ENCODE data around the gene FLOT1. TPM values are rescaled to one million over a fixed set of nuclear protein-coding genes. Genes with fewer than 3 reads are reported as not detected.

FLOT1 gene
- total and polyA plus RNA-seq, 2 donors (not counting 3 experiments of a cell fraction or from before 2014, with no cell fraction given), result 141 to 154 TPM

GRCh38 chr6:30678964-30679726, 63.3 kb downstream of the FLOT1 start:
- dilution Hi-C loops (cut with MboI; ENCODE audit: extremely low pct_ligation_motif_present, low sequenced_read_pairs), result no loop called here
- no peaks in the 10 kb centered on the region for H3K9me1 ChIP-seq (replicated peaks; ENCODE audit: control insufficient read depth, extremely low read depth, insufficient read depth, low read length)
- peak overlapping the region; percentile 2 for H3K27ac ChIP-seq (ENCODE audit: insufficient read depth, low read depth, low read length)
- H3K9ac ChIP-seq (replicated peaks; ENCODE audit: extremely low read depth, insufficient read depth, low read length), result peak overlapping the region; percentile 19
- DNase-seq (ENCODE audit: low read depth, low spot score), result peak; percentile 85
- ChIA-PET CTCF (interaction anchor here (0.6 to 6.6 kb wide), 43 partner anchors 9 to 450 kb away, joined by 3 to 296 read pairs (median 5); partner anchors contain the start of genes DDR1, MDC1, NRM and TUBB), POLR2A (interaction anchor here (0.6 to 3.7 kb wide), 5 partner anchors 9 to 52 kb away, joined by 3 to 34 read pairs (median 8); no protein-coding TSS in a partner anchor)
- no peaks in the 10 kb centered on the region for H3K27me3 ChIP-seq (ENCODE audit: control insufficient read depth in 2 of 2, insufficient read depth in 2 of 2, low read length in 2 of 2)
- TF ChIP-seq POLR2A (IDR thresholded peaks at IDR 0.05; ENCODE audit: low read depth, low read length), result no peak
- peak; percentile 48 for TF ChIP-seq POLR2AphosphoS5 (IDR thresholded peaks at IDR 0.05; ENCODE audit: insufficient read depth, low read depth, low read length)
- TF ChIP-seq CTCF (IDR thresholded peaks at IDR 0.05; ENCODE audit: extremely low read depth in 1 of 2, insufficient read depth in 1 of 2, low read depth in 1 of 2, low read length in 2 of 2), result peak; percentile 95 to 96
- no peak for TF ChIP-seq EZH2 (IDR thresholded peaks at IDR 0.05; ENCODE audit: borderline replicate concordance, low read depth, low read length, severe bottlenecking)
- H3K4me3 ChIP-seq (replicated peaks in 1 of 3; ENCODE audit: insufficient read depth in 1 of 3, low read depth in 1 of 3, low read length in 3 of 3), result peak overlapping the region in 2 of 3 experiments; percentile 8 to 27
- H2AFZ ChIP-seq (ENCODE audit: low read depth, low read length), result no peak overlapping the region
- intact Hi-C loops (cut with micrococcal nuclease), result loop anchor here (1.0 to 2.0 kb wide), 4 partner anchors 8 to 198 kb away; no protein-coding TSS in a partner anchor
- FAIRE-seq, result peak; percentile 93
- H3K4me2 ChIP-seq (ENCODE audit: insufficient read depth, low read length), result peak overlapping the region; percentile 85
- no peaks in the 10 kb centered on the region for H3K9me3 ChIP-seq (replicated peaks; ENCODE audit: control insufficient read depth, insufficient read depth, low read length)
- BruUV-seq (replicated peaks), result no TSS peak
- H3K36me3 ChIP-seq (ENCODE audit: control insufficient read depth in 2 of 2, extremely low read depth in 1 of 2, insufficient read depth in 2 of 2, low read length in 2 of 2), result peaks cover 13 to 19% of the 10 kb centered on the region in 2 experiments
- peaks cover 31% of the 10 kb centered on the region for H3K4me1 ChIP-seq (ENCODE audit: control insufficient read depth, extremely low read depth, insufficient read depth, low read length)
- H4K20me1 ChIP-seq (replicated peaks; ENCODE audit: control insufficient read depth, extremely low read depth, insufficient read depth, low read length), result no peaks in the 10 kb centered on the region
- H3K79me2 ChIP-seq (ENCODE audit: control insufficient read depth, insufficient read depth, low read length), result peaks cover 63% of the 10 kb centered on the region

Small RNA genes within 50 kb of the gene (small RNA-seq; reads per million reads assigned to genes)
- not detected for gene RF00019 (ENCODE audit: insufficient read depth, insufficient read length, low read depth, low replicate concordance)
- gene RN7SL353P (ENCODE audit: insufficient read depth, insufficient read length, low read depth, low replicate concordance), result not detected

Other genes with a start within 250 kb of the FLOT1 start
- 87.3 and 103 TPM in 2 replicates for gene GNL1, start 186.2 kb downstream of the FLOT1 start, total RNA-seq
- gene GNL1, start 186.2 kb downstream of the FLOT1 start, polyA plus RNA-seq, result 58.4 and 63.1 TPM in 2 replicates
- 10.6 and 12.0 TPM in 2 replicates for gene PRR3, start 185.4 kb downstream of the FLOT1 start, total RNA-seq
- 22.3 and 23.3 TPM in 2 replicates for gene PRR3, start 185.4 kb downstream of the FLOT1 start, polyA plus RNA-seq
- gene ABCF1, start 171.2 kb downstream of the FLOT1 start, total RNA-seq, result 55.8 and 60.3 TPM in 2 replicates
- 29.0 and 34.0 TPM in 2 replicates for gene ABCF1, start 171.2 kb downstream of the FLOT1 start, polyA plus RNA-seq
- 75.1 and 88.3 TPM in 2 replicates for gene PPP1R10, start 125.4 kb downstream of the FLOT1 start, total RNA-seq
- 19.2 and 20.3 TPM in 2 replicates for gene PPP1R10, start 125.4 kb downstream of the FLOT1 start, polyA plus RNA-seq
- gene MRPS18B, start 124.8 kb downstream of the FLOT1 start, total RNA-seq, result 32.6 and 33.7 TPM in 2 replicates
- 47.3 and 49.1 TPM in 2 replicates for gene MRPS18B, start 124.8 kb downstream of the FLOT1 start, polyA plus RNA-seq
- 18.4 and 20.2 TPM in 2 replicates for gene ATAT1, start 115.8 kb downstream of the FLOT1 start, total RNA-seq
- 17.4 and 19.4 TPM in 2 replicates for gene ATAT1, start 115.8 kb downstream of the FLOT1 start, polyA plus RNA-seq
- 18.5 and 21.0 TPM in 2 replicates for gene C6orf136, start 95.6 kb downstream of the FLOT1 start, total RNA-seq
- gene C6orf136, start 95.6 kb downstream of the FLOT1 start, polyA plus RNA-seq, result 19.1 and 20.2 TPM in 2 replicates
- 36.3 and 38.2 TPM in 2 replicates for gene DHX16, start 69.7 kb downstream of the FLOT1 start, total RNA-seq
- 62.3 and 66.5 TPM in 2 replicates for gene DHX16, start 69.7 kb downstream of the FLOT1 start, polyA plus RNA-seq
- 129 and 136 TPM in 2 replicates for gene PPP1R18, start 56.0 kb downstream of the FLOT1 start, total RNA-seq
- 167 and 173 TPM in 2 replicates for gene PPP1R18, start 56.0 kb downstream of the FLOT1 start, polyA plus RNA-seq
- gene NRM, start 51.7 kb downstream of the FLOT1 start, total RNA-seq, result 28.5 and 32.2 TPM in 2 replicates
- gene NRM, start 51.7 kb downstream of the FLOT1 start, polyA plus RNA-seq, result 33.8 and 36.7 TPM in 2 replicates
- gene MDC1, start 25.4 kb downstream of the FLOT1 start, total RNA-seq, result 42.3 and 43.6 TPM in 2 replicates
- gene MDC1, start 25.4 kb downstream of the FLOT1 start, polyA plus RNA-seq, result 15.6 and 16.8 TPM in 2 replicates
- gene TUBB, start 22.3 kb downstream of the FLOT1 start, total RNA-seq, result 1,243 and 1,276 TPM in 2 replicates
- gene TUBB, start 22.3 kb downstream of the FLOT1 start, polyA plus RNA-seq, result 1,408 and 1,437 TPM in 2 replicates
- 163 and 170 TPM in 2 replicates for gene IER3, start 1.9 kb upstream of the FLOT1 start, total RNA-seq
- gene IER3, start 1.9 kb upstream of the FLOT1 start, polyA plus RNA-seq, result 344 and 468 TPM in 2 replicates
- gene DDR1, start 141.8 kb upstream of the FLOT1 start, total RNA-seq, result 17.7 and 22.9 TPM in 2 replicates
- gene DDR1, start 141.8 kb upstream of the FLOT1 start, polyA plus RNA-seq, result 8.8 and 10.6 TPM in 2 replicates
- gene GTF2H4, start 165.5 kb upstream of the FLOT1 start, total RNA-seq, result 51.0 and 52.6 TPM in 2 replicates
- 40.5 and 40.8 TPM in 2 replicates for gene GTF2H4, start 165.5 kb upstream of the FLOT1 start, polyA plus RNA-seq
- gene VARS2, start 171.6 kb upstream of the FLOT1 start, total RNA-seq, result 32.5 and 34.3 TPM in 2 replicates
- 17.8 TPM in 2 replicates for gene VARS2, start 171.6 kb upstream of the FLOT1 start, polyA plus RNA-seq
- gene SFTA2, start 189.5 kb upstream of the FLOT1 start, total RNA-seq, result not detected in 2 replicates
- not detected in 2 replicates for gene SFTA2, start 189.5 kb upstream of the FLOT1 start, polyA plus RNA-seq
- not detected in 2 replicates for gene MUCL3, start 198.3 kb upstream of the FLOT1 start, total RNA-seq
- gene MUCL3, start 198.3 kb upstream of the FLOT1 start, polyA plus RNA-seq, result not detected in 2 replicates
- gene MUC21, start 241.0 kb upstream of the FLOT1 start, total RNA-seq, result not detected in 2 replicates
- gene MUC21, start 241.0 kb upstream of the FLOT1 start, polyA plus RNA-seq, result not detected in 2 replicates